NCI-H524 treated with DMSO at 0.1 percent for 48 hours (cell line): ENCODE results near the gene HK2.
"Not testable (repeated sequence)": the region's sequence is repeated elsewhere in the genome, so short reads cannot be mapped to it uniquely, and the experiment has no call there.

Source experiments
- DNase-seq: peaks from one replicate; lab custom pipeline; 2025; lab: John Stamatoyannopoulos, UW

HK2 gene

GRCh38 chr2:74895001-74895400 lies 61.1 kb downstream of the HK2 start:
- no peak for DNase-seq

- no peak for DNase-seq
Measured at GRCh38 chr2:74896232-74896631, 62.3 kb downstream of the HK2 start.

- DNase-seq = not testable (repeated sequence)
Measured at GRCh38 chr2:74900225-74900624, 66.3 kb downstream of the HK2 start.

GRCh38 chr2:74902281-74902860 lies 68.4 kb downstream of the HK2 start:
- DNase-seq = peak; percentile 12

- DNase-seq = no peak
Measured at GRCh38 chr2:74906395-74906794, 72.5 kb downstream of the HK2 start.

- DNase-seq = not testable (repeated sequence)
Measured at GRCh38 chr2:74907560-74907959, 73.6 kb downstream of the HK2 start.

GRCh38 chr2:74908748-74909444 lies 75.0 kb downstream of the HK2 start:
- no peak for DNase-seq

GRCh38 chr2:74910245-74910644 lies 76.3 kb downstream of the HK2 start:
- no peak for DNase-seq

- no peak for DNase-seq
Measured at GRCh38 chr2:74911061-74911460, 77.1 kb downstream of the HK2 start.

GRCh38 chr2:74915743-74916142 lies 81.8 kb downstream of the HK2 start:
- no peak for DNase-seq

GRCh38 chr2:74916394-74916793 lies 82.5 kb downstream of the HK2 start:
- DNase-seq = no peak

- no peak for DNase-seq
Measured at GRCh38 chr2:74917702-74918619, 84.0 kb downstream of the HK2 start.

GRCh38 chr2:74919827-74920226 lies 85.9 kb downstream of the HK2 start:
- DNase-seq = no peak

- no peak for DNase-seq
Measured at GRCh38 chr2:74921236-74921736, 87.4 kb downstream of the HK2 start.

GRCh38 chr2:74922592-74923227 lies 88.8 kb downstream of the HK2 start:
- DNase-seq = no peak

- DNase-seq = no peak
Measured at GRCh38 chr2:74924463-74925265, 90.7 kb downstream of the HK2 start.

- no peak for DNase-seq
Measured at GRCh38 chr2:74925361-74925786, 91.4 kb downstream of the HK2 start.

- no peak for DNase-seq
Measured at GRCh38 chr2:74927621-74928020, 93.7 kb downstream of the HK2 start.

GRCh38 chr2:74930811-74931486 lies 97.0 kb downstream of the HK2 start:
- no peak for DNase-seq

GRCh38 chr2:74931940-74932339 lies 98.0 kb downstream of the HK2 start:
- no peak for DNase-seq

- DNase-seq = no peak
Measured at GRCh38 chr2:74935975-74936391, 102.1 kb downstream of the HK2 start.
